Cardiac septum (tissue), 1 donor: ENCODE data around the gene CADM1. TPM values are rescaled to one million over a fixed set of nuclear protein-coding genes. Genes with fewer than 3 reads are reported as not detected.

Experiments used
- DNase-seq: peaks from one replicate; pipeline ENCODE4 v3.0.0-alpha.2; 2020; ENCODE audit warnings: low spot score
- intact Hi-C: fragments of 100-400 bp; cut with DNase I; formaldehyde crosslinking; loops from one replicate; pipeline ENCODE4 v1.14.0; 2022
- total RNA-seq: library from RNA; stranded (reverse); fragmentation: NEBNext Ultra II Directional; extraction: Animal tissue kit (Norgen Biotek cat#: 25700); gene quantifications from one replicate; pipeline ENCODE4 v1.2.1, GENCODE V29; 2021
- donor health status: DM: no; HTN: no; CAD: no.

CADM1 gene
- total RNA-seq, 1 donor from 2014 or later: 36.0 TPM

- intact Hi-C loops: no loop called here
- DNase-seq: no peak
Measured at GRCh38 chr11:115181538-115181937, 322.7 kb downstream of the CADM1 start.

GRCh38 chr11:115180272-115180671 is 323.9 kb downstream of the CADM1 start:
- no peak for DNase-seq
- intact Hi-C loops: no loop called here

- intact Hi-C loops: no loop called here
- DNase-seq: no peak
Measured at GRCh38 chr11:115179636-115180035, 324.6 kb downstream of the CADM1 start.

- no peak for DNase-seq
- intact Hi-C loops: no loop called here
Measured at GRCh38 chr11:115178705-115179104, 325.5 kb downstream of the CADM1 start.

DNA sequence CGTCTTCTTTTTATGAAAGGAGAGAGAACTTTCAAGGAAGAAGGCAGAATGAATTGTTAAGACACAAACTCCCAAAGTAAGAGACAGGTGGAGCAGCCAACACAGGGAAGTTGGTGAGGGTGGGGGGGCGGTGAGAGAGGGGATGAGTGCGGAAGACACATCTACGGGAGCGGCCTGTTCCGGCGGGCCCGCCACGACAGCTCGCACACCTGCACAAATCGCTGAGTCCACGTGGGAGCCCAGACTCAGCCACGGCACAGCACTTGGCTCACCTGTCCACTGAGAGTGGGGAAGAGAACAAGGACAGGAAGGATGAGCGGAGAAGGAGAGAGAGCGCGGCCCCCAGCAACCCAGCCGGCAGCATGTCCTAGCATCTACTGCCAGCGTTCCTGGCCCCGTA is 331.1 kb downstream of the CADM1 start:
- intact Hi-C loops: no loop called here
- DNase-seq: no peak

DNA sequence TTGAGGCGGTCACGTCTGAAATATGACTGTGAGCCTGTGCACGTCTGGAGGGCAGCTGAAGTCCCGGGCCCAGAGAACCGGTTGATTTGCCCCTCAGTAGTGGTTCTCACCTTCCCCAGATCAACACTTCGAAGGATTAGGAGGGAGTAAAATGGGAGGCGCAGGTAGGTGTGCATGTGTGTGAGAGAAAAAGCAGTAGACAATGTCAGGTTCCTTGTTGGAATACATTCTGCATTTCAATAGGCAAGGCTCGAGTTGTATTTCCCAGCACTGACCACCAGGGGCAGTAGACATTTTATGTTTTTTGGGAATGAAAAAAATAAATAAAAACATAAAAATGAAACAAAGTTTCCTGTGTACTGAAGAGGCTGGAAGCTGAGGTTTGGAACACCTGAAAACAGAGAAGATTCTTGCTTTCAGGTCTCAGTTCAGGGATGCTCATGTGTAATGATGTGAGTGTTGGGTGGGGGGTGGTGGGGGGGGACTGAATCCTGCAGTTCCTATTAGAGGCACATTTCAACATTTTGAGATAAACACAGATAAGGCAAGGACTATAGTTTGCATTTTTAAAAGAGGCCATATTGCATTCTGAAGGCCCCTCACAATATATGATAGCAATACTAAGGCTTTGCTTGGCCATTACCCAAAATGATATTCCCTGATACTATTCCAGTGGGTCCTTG is 333.9 kb downstream of the CADM1 start:
- intact Hi-C loops: no loop called here
- no peak for DNase-seq

DNA sequence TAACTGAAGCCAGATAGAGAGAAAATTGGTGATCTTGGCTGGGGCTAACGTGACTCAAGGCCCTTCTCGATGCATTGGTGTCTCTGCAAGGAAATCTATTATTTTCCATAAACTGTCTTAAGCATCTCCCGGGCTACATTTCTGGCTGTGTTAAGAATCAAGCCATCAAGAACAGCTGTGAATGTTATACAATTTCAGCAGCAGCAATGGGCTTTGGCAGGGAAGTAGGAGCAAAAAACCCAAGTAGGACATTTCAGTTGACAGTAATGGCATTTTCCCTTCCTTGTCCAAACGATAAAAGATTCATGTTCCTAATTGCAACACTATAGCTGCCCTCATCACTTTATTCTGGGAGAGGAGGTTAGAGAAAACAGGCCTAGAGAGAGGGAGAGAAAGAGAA is 335.0 kb downstream of the CADM1 start:
- DNase-seq: no peak
- intact Hi-C loops: no loop called here

- intact Hi-C loops: no loop called here
- DNase-seq: no peak
Measured at GRCh38 chr11:115168686-115169085, 335.5 kb downstream of the CADM1 start.

DNA sequence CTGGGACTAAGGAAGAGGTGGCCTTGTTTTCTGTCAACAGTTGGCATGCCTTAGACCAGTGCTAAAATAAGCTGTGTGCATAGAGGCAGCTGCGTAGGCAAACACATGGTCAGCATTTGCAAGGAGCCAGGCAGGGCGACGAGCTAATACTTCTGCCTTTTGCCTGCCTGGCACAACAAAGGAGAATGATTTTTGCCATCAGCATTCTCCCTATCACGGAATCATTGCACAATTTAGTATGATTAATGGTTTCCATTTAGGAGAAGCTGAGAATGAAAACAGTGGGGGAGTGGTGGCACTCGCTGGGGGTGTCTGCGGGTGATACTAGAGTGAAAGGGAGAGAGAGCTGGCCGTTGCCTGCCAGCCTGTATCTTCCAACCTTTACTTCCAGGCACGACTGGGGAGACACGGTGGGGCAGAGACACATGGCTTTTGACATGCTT is 336.0 kb downstream of the CADM1 start:
- no peak for DNase-seq
- intact Hi-C loops: no loop called here

GRCh38 chr11:115167456-115167855 is 336.8 kb downstream of the CADM1 start:
- intact Hi-C loops: no loop called here
- no peak for DNase-seq

DNA sequence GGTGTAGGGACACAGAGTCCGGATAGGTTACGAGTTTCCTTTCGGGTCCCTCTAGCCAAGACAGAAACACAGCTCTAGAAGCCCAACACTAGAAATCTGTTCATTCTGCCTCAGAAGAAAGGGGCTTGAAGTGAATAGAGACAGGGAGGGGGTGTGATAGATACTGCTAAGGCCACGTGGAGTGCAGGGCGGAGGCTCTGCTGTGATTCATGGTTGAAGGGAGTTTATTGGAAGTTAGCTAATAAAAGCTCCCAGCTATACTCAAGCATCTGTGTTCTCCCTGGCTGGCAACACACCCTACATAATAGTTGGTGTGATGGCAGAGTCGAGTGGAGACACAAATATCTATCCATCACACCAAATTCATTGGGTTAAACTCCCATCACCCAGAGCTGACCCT is 337.4 kb downstream of the CADM1 start:
- DNase-seq: no peak
- intact Hi-C loops: no loop called here

GRCh38 chr11:115164774-115165173 is 339.4 kb downstream of the CADM1 start:
- no peak for DNase-seq
- intact Hi-C loops: no loop called here

GRCh38 chr11:115162919-115163318 is 341.3 kb downstream of the CADM1 start:
- intact Hi-C loops: no loop called here
- DNase-seq: no peak

DNA sequence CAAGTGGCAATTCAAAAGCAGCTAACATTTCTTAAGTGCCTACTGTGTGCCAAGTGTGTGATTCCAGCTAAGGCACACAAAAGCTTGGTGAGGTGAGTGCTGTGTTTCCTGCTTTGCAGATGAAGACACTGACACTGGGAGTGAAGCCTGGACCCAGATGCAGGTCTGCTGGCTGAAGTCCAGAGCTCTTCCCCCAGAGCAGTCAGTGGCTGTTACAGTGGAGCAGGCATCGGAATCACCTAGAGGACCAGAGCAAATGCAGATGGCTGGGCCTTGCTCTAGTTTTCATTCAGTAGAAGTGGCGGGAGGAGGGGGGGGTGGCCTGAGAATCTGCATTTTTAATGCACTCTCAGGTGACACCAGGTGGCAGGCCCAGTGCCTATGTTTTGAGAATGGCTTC is 342.3 kb downstream of the CADM1 start:
- intact Hi-C loops: no loop called here
- DNase-seq: no peak

DNA sequence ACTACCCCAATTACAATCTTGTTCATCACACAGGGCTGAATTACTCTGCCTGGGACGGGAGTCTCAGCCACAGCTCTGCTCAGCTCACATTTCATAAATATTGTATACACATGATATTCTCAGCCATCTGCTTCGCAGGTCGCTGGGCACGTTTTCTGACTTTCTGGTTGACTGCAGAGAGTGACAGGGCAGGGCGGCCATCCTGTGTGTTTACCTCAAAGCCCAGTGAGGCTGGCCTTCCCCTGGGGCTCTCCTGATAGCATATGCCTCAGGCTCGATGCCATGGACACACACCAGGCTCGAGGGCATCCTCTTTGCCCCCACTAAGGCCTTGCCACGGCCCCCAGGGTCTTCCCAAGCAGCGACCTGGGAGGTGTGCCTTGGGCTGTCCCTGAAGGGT is 345.0 kb downstream of the CADM1 start:
- intact Hi-C loops: loop anchor here (10.0 kb wide), 1 partner anchor 384 kb away; no protein-coding TSS in a partner anchor
- no peak for DNase-seq

- intact Hi-C loops: loop anchor here (10.0 kb wide), 1 partner anchor 383 kb away; no protein-coding TSS in a partner anchor
- no peak for DNase-seq
Measured at GRCh38 chr11:115158053-115158452, 346.2 kb downstream of the CADM1 start.

- DNase-seq: no peak
- intact Hi-C loops: loop anchor here (10.0 kb wide), 1 partner anchor 382 kb away; no protein-coding TSS in a partner anchor
Measured at GRCh38 chr11:115157247-115157646, 347.0 kb downstream of the CADM1 start.

DNA sequence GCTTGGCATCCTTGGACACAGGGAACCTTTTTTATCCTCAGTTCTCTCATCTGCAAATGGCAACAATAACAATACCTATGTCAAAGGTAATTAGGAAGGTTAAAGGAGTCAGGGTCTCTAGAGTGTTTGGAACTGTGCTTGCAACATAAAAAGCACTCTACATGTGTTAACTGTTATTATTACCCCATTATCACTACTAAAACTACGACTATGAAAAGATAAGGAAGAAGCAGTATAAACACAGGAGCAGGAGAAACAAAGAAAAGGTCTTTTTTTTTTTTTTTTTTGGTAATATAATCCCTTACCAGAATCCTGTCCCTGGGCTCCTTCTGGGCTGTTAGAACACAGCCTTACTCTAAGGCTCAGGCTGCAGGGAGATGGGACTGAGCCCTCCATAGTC is 348.2 kb downstream of the CADM1 start:
- intact Hi-C loops: loop anchor here (10.0 kb wide), 1 partner anchor 381 kb away; no protein-coding TSS in a partner anchor
- DNase-seq: no peak

DNA sequence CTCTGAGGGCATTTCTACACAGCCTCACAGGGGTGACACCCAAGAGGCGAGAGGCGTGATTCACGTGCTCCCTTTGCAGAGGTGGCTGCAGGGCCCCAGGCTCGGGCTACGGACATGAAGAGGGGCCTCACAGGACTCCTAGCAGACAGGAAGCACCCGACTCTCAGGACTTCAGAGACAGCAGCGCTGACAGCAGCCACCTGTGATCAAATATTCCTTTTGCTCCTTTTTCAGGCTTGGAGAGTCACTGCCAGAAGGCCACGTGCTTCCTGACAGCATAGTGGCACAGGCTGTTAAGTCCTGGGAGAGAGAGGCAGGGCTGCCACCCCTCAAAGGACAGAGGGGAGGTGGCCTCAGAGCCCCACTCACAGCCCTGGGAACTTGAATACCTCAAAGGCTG is 348.9 kb downstream of the CADM1 start:
- DNase-seq: no peak
- intact Hi-C loops: loop anchor here (10.0 kb wide), 1 partner anchor 381 kb away; no protein-coding TSS in a partner anchor

GRCh38 chr11:115154355-115154736 is 349.9 kb downstream of the CADM1 start:
- DNase-seq: no peak
- intact Hi-C loops: loop anchor here (10.0 kb wide), 1 partner anchor 380 kb away; no protein-coding TSS in a partner anchor

DNA sequence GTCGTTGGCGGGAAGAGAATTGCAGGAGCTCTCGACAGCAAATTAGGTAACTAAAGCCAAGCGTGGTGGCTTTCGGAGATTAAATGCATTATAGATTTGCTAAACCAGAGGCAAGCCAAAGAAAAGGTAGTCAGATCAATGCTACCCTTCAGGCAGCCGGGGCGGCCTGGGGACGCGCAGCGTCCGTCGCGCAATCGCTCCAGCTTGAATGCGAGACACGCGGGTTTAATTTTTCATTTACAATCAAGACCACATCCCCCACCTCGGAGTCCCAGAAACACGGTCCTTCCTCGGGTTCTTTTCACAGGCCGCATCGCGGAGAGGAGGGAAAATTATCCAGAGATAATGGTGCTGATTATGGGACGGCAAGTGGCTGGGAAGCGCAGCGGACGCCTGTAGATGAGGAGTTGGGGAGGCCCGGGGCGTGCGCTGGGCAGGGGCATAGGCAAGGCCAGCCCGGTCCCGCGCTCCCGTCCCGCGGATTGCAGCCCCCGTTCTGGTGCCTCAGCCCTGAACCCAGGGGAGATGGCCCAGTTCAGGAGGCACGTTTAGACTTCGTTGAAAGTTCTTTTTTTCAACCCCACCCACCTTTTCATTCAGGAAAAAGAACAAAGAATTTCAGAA is 350.4 kb downstream of the CADM1 start:
- intact Hi-C loops: loop anchor here (10.0 kb wide), 1 partner anchor 379 kb away; no protein-coding TSS in a partner anchor
- no peak for DNase-seq
